H1 (cell line): ENCODE measurements around the gene SPATS2L. TPM values are rescaled to one million over a fixed set of nuclear protein-coding genes. Genes with fewer than 3 reads are reported as not detected.

Experiments used
- CTCF ChIA-PET: fragments of 300-600 bp; sonication (Branson Sonifier 250); formaldehyde crosslinking; loops from one replicate; lab custom pipeline; 2021; ENCODE audit not compliant: partially characterized antibody; lab: Charles Lee
- POLR2A ChIA-PET: fragments of 300-600 bp; sonication (Branson Sonifier 250); formaldehyde crosslinking; loops from one replicate; lab custom pipeline; 2021; ENCODE audit warnings: inconsistent platforms; ENCODE audit not compliant: partially characterized antibody; lab: Charles Lee
- DNase-seq, 2 experiments: peaks; one replicate each; pipeline versions ENCODE4 v3.0.0 to v3.0.0-alpha.2; 2010 to 2022; ENCODE audit warnings: low spot score in 2 of 2, low read depth in 1 of 2, mixed read lengths in 1 of 2
- FAIRE-seq: peaks from 2 replicates; lab custom pipeline; 2011; peaks lifted over from hg19 to GRCh38; lab: Jason Lieb, UNC
- H2AFZ ChIP-seq: 2 replicates; pipeline ENCODE4 v1.8.1; 2012; ENCODE audit warnings: low read length, inconsistent platforms
- H2AK5ac ChIP-seq: 2 replicates; pipeline ENCODE4 v1.6.1; 2013; ENCODE audit warnings: low read depth, low read length
- H2BK120ac ChIP-seq: replicated peaks from 2 replicates; pipeline ENCODE3; 2013; ENCODE audit warnings: low read depth, low read length, inconsistent platforms
- H2BK12ac ChIP-seq: 2 replicates; pipeline ENCODE4 v1.6.1; 2013; ENCODE audit warnings: low read depth, low read length
- H2BK15ac ChIP-seq: 2 replicates; pipeline ENCODE4 v1.6.1; 2013; ENCODE audit warnings: low read length
- H2BK20ac ChIP-seq: 2 replicates; pipeline ENCODE4 v1.6.1; 2013; ENCODE audit warnings: low read length
- H2BK5ac ChIP-seq: 2 replicates; pipeline ENCODE4 v1.6.1; 2013; ENCODE audit warnings: low read depth, low read length
- H3K14ac ChIP-seq: 2 replicates; pipeline ENCODE4 v1.6.1; 2013; ENCODE audit warnings: inconsistent platforms; ENCODE audit not compliant: insufficient read length
- H3K18ac ChIP-seq: 2 replicates; pipeline ENCODE4 v1.6.1; 2013; ENCODE audit warnings: low read length; ENCODE audit errors: extremely low read depth
- H3K23ac ChIP-seq: 2 replicates; pipeline ENCODE4 v1.6.1; 2013; ENCODE audit warnings: inconsistent platforms; ENCODE audit not compliant: insufficient read length
- H3K23me2 ChIP-seq: 2 replicates; pipeline ENCODE4 v1.6.1; 2013; ENCODE audit warnings: low read depth, low read length
- H3K27ac ChIP-seq: 2 replicates; pipeline ENCODE4 v1.6.1; 2011; ENCODE audit warnings: low read depth, low read length, inconsistent platforms
- H3K27me3 ChIP-seq, 4 experiments: replicated peaks in 1 of 4; 1 replicate in 1 of 4; 2 replicates in 3 of 4; pipeline versions ENCODE4 v1.6.1 to v1.8.1; 2011 to 2013; ENCODE audit warnings: low read length in 3 of 4, mild to moderate bottlenecking in 3 of 4, inconsistent platforms in 2 of 4, mixed read lengths in 2 of 4, moderate library complexity in 1 of 4; ENCODE audit not compliant: control insufficient read depth in 3 of 4, insufficient read depth in 3 of 4; ENCODE audit errors: extremely low read depth in 1 of 4
- H3K36me3 ChIP-seq, 4 experiments: 2 replicates each; pipeline versions ENCODE4 v1.6.1 to v1.8.1; 2011 to 2013; ENCODE audit warnings: mild to moderate bottlenecking in 4 of 4, low read length in 3 of 4, moderate library complexity in 2 of 4, control low read depth in 1 of 4, inconsistent platforms in 1 of 4; ENCODE audit not compliant: insufficient read depth in 4 of 4, control insufficient read depth in 2 of 4
- H3K4ac ChIP-seq: replicated peaks from 2 replicates; pipeline ENCODE3; 2013; ENCODE audit warnings: low read length, low read depth, mixed read lengths, inconsistent platforms; ENCODE audit not compliant: insufficient read length
- H3K4me1 ChIP-seq, 4 experiments: replicated peaks in 1 of 4; 1 replicate in 1 of 4; 2 replicates in 3 of 4; pipeline versions ENCODE4 v1.6.1 to v1.8.1; 2011 to 2013; ENCODE audit warnings: low read length in 3 of 4, inconsistent platforms in 2 of 4, mixed read lengths in 1 of 4; ENCODE audit not compliant: insufficient read depth in 4 of 4, control insufficient read depth in 3 of 4
- H3K4me2 ChIP-seq, 2 experiments: 2 replicates each; pipeline versions ENCODE4 v1.6.1 to v1.8.1; 2011 to 2013; ENCODE audit warnings: low read depth in 2 of 2, low read length in 2 of 2, control low read depth in 1 of 2, inconsistent platforms in 1 of 2, mild to moderate bottlenecking in 1 of 2; ENCODE audit not compliant: insufficient read depth in 1 of 2
- H3K4me3 ChIP-seq, 4 experiments: fragments of 200-600, 300-600 bp in 1 of 4; sonication (generic), shearing (Covaris generic), sonication (Bioruptor Twin) in 1 of 4; 2 replicates each; pipeline versions ENCODE4 v1.5.1 to v1.8.1; 2011 to 2016; ENCODE audit warnings: low read length in 4 of 4, low read depth in 3 of 4, control low read depth in 2 of 4, inconsistent platforms in 2 of 4, mild to moderate bottlenecking in 2 of 4, mixed read lengths in 1 of 4, moderate library complexity in 1 of 4; ENCODE audit not compliant: insufficient read depth in 2 of 4; ENCODE audit errors: extremely low read depth in 1 of 4
- H3K56ac ChIP-seq: replicated peaks from 2 replicates; pipeline ENCODE3; 2013; ENCODE audit warnings: low read depth, mild to moderate bottlenecking, mixed read lengths, low read length, inconsistent platforms; ENCODE audit not compliant: insufficient read length
- H3K79me1 ChIP-seq: 2 replicates; pipeline ENCODE4 v1.6.1; 2013; ENCODE audit warnings: low read depth, low read length, control low read depth
- H3K79me2 ChIP-seq, 2 experiments: 2 replicates each; pipeline versions ENCODE4 v1.6.1 to v1.8.1; 2012 to 2013; ENCODE audit warnings: low read length in 2 of 2, mild to moderate bottlenecking in 2 of 2, inconsistent platforms in 1 of 2; ENCODE audit not compliant: insufficient read depth in 2 of 2, control insufficient read depth in 1 of 2
- H3K9ac ChIP-seq, 4 experiments: replicated peaks in 1 of 4; 1 replicate in 1 of 4; 2 replicates in 3 of 4; pipeline versions ENCODE4 v1.6.1 to v1.8.1; 2011 to 2013; ENCODE audit warnings: low read depth in 3 of 4, low read length in 3 of 4, control low read depth in 2 of 4, mild to moderate bottlenecking in 2 of 4, moderate library complexity in 2 of 4, inconsistent platforms in 1 of 4; ENCODE audit errors: extremely low read depth in 1 of 4
- H3K9me3 ChIP-seq, 2 experiments: 2 replicates each; pipeline versions ENCODE4 v1.6.1 to v1.8.1; 2012 to 2013; ENCODE audit warnings: mild to moderate bottlenecking in 2 of 2, moderate library complexity in 2 of 2, control low read depth in 1 of 2, inconsistent platforms in 1 of 2, low read depth in 1 of 2, low read length in 1 of 2, mixed read lengths in 1 of 2; ENCODE audit not compliant: insufficient read depth in 2 of 2
- H4K20me1 ChIP-seq, 2 experiments: replicated peaks in 1 of 2; 2 replicates each; pipeline versions ENCODE3 to v1.8.1; 2011 to 2013; ENCODE audit warnings: inconsistent platforms in 2 of 2, low read length in 2 of 2, mild to moderate bottlenecking in 1 of 2; ENCODE audit not compliant: insufficient read depth in 2 of 2, control insufficient read depth in 1 of 2
- H4K5ac ChIP-seq: 2 replicates; pipeline ENCODE4 v1.6.1; 2013; ENCODE audit warnings: low read length, low read depth, mixed read lengths, inconsistent platforms; ENCODE audit not compliant: insufficient read length
- H4K8ac ChIP-seq: 2 replicates; pipeline ENCODE4 v1.8.0; 2013; ENCODE audit warnings: mild to moderate bottlenecking, moderate library complexity, low read length, inconsistent platforms; ENCODE audit not compliant: insufficient read depth; ENCODE audit errors: extremely low read depth
- H4K91ac ChIP-seq: replicated peaks from 2 replicates; pipeline ENCODE3; 2013; ENCODE audit warnings: low read length, mixed read lengths, inconsistent platforms; ENCODE audit not compliant: insufficient read length
- CBX8 ChIP-seq: fragments of 300-800, 300-1000 bp; sonication (generic); IDR thresholded peaks from 2 replicates; pipeline ENCODE4 v1.7.1; 2016; ENCODE audit warnings: low read depth, low read length, borderline replicate concordance
- FOSL1 ChIP-seq: IDR thresholded peaks from 2 replicates; pipeline ENCODE4 v1.6.1; 2011; ENCODE audit warnings: mild to moderate bottlenecking, low read depth, low read length, moderate library complexity; ENCODE audit not compliant: insufficient read depth
- KDM4A ChIP-seq: IDR thresholded peaks from one replicate; pipeline ENCODE4 v1.7.1; 2012; ENCODE audit warnings: low read depth, mild to moderate bottlenecking, moderate library complexity, low read length, inconsistent platforms; ENCODE audit not compliant: severe bottlenecking
- RAD21 ChIP-seq, 2 experiments: IDR thresholded peaks in 1 of 2; conservative IDR thresholded peaks in 1 of 2; 2 replicates each; pipeline ENCODE4 v1.6.1; 2011; ENCODE audit warnings: low read depth in 2 of 2, low read length in 2 of 2, improper control_type of control experiment in 1 of 2, inconsistent platforms in 1 of 2, mild to moderate bottlenecking in 1 of 2, moderate library complexity in 1 of 2
- RNF2 ChIP-seq: fragments of 200-900, 300-1000 bp; sonication (generic); IDR thresholded peaks from 2 replicates; pipeline ENCODE4 v1.7.1; 2016; ENCODE audit warnings: borderline replicate concordance, low read depth, mild to moderate bottlenecking, antibody characterized with exemption, low read length; ENCODE audit not compliant: poor library complexity, severe bottlenecking; ENCODE audit errors: missing control alignments
- SAP30 ChIP-seq: fragments of 300-600 bp; sonication (generic); IDR thresholded peaks from 2 replicates; pipeline ENCODE4 v1.7.1; 2012; ENCODE audit warnings: low read length, moderate library complexity, mild to moderate bottlenecking, inconsistent platforms; ENCODE audit not compliant: insufficient read depth, insufficient replicate concordance
- TBP ChIP-seq: IDR thresholded peaks from 2 replicates; pipeline ENCODE4 v1.6.1; 2011; ENCODE audit warnings: low read depth, low read length, improper control_type of control experiment
- WGBS, 2 experiments: shearing (Covaris generic) in 1 of 2; methylation state at CpG; one replicate each; pipeline versions ENCODE4 v1.1.6 to v1.1.7; 2013 to 2015; ENCODE audit warnings: low lambda C conversion rate in 2 of 2, mixed read lengths in 2 of 2, inconsistent platforms in 1 of 2, low coverage in 1 of 2, missing lambda C conversion rate in 1 of 2; ENCODE audit not compliant: insufficient replicate concordance in 2 of 2, insufficient coverage in 1 of 2, insufficient read length in 1 of 2; ENCODE audit errors: extremely low coverage in 1 of 2, missing lambda C conversion rate in 1 of 2; 5-methylcytosine and 5-hydroxymethylcytosine counted together
- polyA plus RNA-seq, 7 experiments: library from polyadenylated mRNA; depleted of rRNA in 3 of 7; stranded (reverse) in 5 of 7; unstranded in 2 of 7; fragments of >200 nt in 5 of 7; fragments of 200-250 nt in 2 of 7; gene quantifications; 1 replicate in 5 of 7; 2 replicates in 1 of 7; 4 replicates in 1 of 7; pipeline versions ENCODE4 v1.2.1 to v1.2.3, GENCODE V29; 2011 to 2013; ENCODE audit warnings: missing spikeins in 2 of 7, mixed read lengths in 2 of 7
- total RNA-seq: library from RNA; stranded (reverse); fragmentation: NEBNext Ultra II Directional; extraction: Animal tissue kit (Norgen Biotek cat#: 25700); gene quantifications from 2 replicates; pipeline ENCODE4 v1.2.1, GENCODE V29; 2021
- TF ChIP-seq, protein P1 (sequence below): IDR thresholded peaks from 2 replicates; pipeline ENCODE4 v1.6.1; 2012; ENCODE audit warnings: inconsistent platforms

SPATS2L gene
- total and polyA plus RNA-seq, 2 of the 8 experiments (the other 6 are each of a cell fraction or from before 2014, with no cell fraction given): 67.3 to 189 TPM

DNA sequence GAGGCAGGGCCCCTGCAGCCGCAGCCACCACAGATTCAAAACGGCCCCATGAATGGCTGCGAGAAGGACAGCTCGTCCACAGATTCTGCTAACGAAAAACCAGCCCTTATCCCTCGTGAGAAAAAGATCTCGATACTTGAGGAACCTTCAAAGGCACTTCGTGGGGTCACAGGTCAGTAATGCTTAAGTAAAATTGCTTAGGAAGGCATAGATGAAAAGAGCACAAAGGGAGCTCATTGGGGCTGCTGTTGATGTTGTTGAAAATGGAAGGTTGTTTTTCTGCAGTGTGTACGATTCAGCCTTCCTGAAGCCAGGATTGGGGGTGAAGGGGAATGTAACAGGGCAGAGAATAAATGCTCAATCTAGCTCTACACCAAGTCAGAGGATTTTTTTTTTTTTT is 112.8 kb downstream of the SPATS2L start:
- no peak overlapping the region for H4K91ac ChIP-seq
- H2BK20ac ChIP-seq: no peak overlapping the region
- WGBS, 2 experiments: 97% methylated on average over 9 of the region's 9 CpGs; no CpG with 5 or more reads in 1 of the 2 experiments
- H3K4me1 ChIP-seq: peaks cover 0 to 11% (median 3%) of the 10 kb centered on the region in 4 experiments; a peak in 3 of 7 replicates
- no peak overlapping the region for H3K14ac ChIP-seq
- DNase-seq: no peak
- H3K9ac ChIP-seq: no peak overlapping the region; a peak in 1 of 7 replicates
- H2AFZ ChIP-seq: no peak overlapping the region
- H2BK12ac ChIP-seq: no peak overlapping the region
- no peak overlapping the region for H3K4me2 ChIP-seq
- no peak overlapping the region for H3K27ac ChIP-seq
- no peak overlapping the region for H3K23ac ChIP-seq
- H2BK5ac ChIP-seq: no peak overlapping the region
- no peak overlapping the region for H2BK120ac ChIP-seq
- H4K20me1 ChIP-seq: no peaks in the 10 kb centered on the region
- no peak for TF ChIP-seq RNF2
- TF ChIP-seq CBX8: no peak
- TF ChIP-seq RAD21 (IDR thresholded peaks at IDR 0.05 in 1 of 2, conservative IDR thresholded peaks at IDR 0.05 in 1 of 2; ENCODE audit: low read depth in 2 of 2, low read length in 2 of 2): no peak
- TF ChIP-seq TBP: no peak
- no peak for TF ChIP-seq FOSL1
- TF ChIP-seq SAP30: no peak
- TF ChIP-seq, protein P1, sequence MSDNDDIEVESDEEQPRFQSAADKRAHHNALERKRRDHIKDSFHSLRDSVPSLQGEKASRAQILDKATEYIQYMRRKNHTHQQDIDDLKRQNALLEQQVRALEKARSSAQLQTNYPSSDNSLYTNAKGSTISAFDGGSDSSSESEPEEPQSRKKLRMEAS: no peak
- no peak for TF ChIP-seq KDM4A
- TF ChIP-seq, all 59 proteins: peak for 0
- FAIRE-seq: no peak
- Histone ChIP-seq H3K36me3 (peaks cover 0 to 55% (median 36%) of the 10 kb centered on the region in 4 experiments; a peak in 7 of 8 replicates), H3K4ac (no peak overlapping the region), H3K79me1 (no peaks in the 10 kb centered on the region), H3K23me2 (no peaks in the 10 kb centered on the region), H3K9me3 (no peaks in the 10 kb centered on the region), H2BK15ac (no peak overlapping the region), H2AK5ac (no peak overlapping the region), H3K4me3 (no peak overlapping the region), H3K79me2 (no peaks in the 10 kb centered on the region), H4K5ac (no peak overlapping the region), H3K56ac (no peak overlapping the region), H3K27me3 (no peaks in the 10 kb centered on the region), H4K8ac (no peak overlapping the region), H3K18ac (no peak overlapping the region)
- POLR2A ChIA-PET: no interaction called here
- CTCF ChIA-PET: interaction anchor here (1.1 to 2.4 kb wide), 3 partner anchors 25 to 434 kb away, joined by 3 to 10 read pairs (median 4); no protein-coding TSS in a partner anchor
